HG03521 (cell line): Measurements from ENCODE around the gene PEX26.
"Not testable (repeated sequence)": the region's sequence is repeated elsewhere in the genome, so short reads cannot be mapped to it uniquely, and the experiment has no call there.

Source experiments
- ATAC-seq: cut with Tn5 transposase; IDR thresholded peaks from one replicate; pipeline ENCODE4 v1.9.1; 2021; ENCODE audit warnings: mild to moderate bottlenecking, moderate library complexity; ENCODE audit not compliant: unreplicated experiment

The PEX26 gene

GRCh38 chr22:18093661-18094060 lies 15.9 kb downstream of the PEX26 start:
- ATAC-seq: no peak

GRCh38 chr22:18095101-18095805 lies 17.5 kb downstream of the PEX26 start:
- no peak for ATAC-seq

- ATAC-seq: no peak
Observed at GRCh38 chr22:18096823-18097222, 19.0 kb downstream of the PEX26 start.

GRCh38 chr22:18100781-18101180 lies 23.0 kb downstream of the PEX26 start:
- no peak for ATAC-seq

- ATAC-seq: no peak
Observed at GRCh38 chr22:18101536-18101935, 23.7 kb downstream of the PEX26 start.

- no peak for ATAC-seq
Observed at GRCh38 chr22:18103527-18104269, 25.9 kb downstream of the PEX26 start.

- no peak for ATAC-seq
Observed at GRCh38 chr22:18104566-18104965, 26.8 kb downstream of the PEX26 start.

- ATAC-seq: not testable (repeated sequence)
Observed at GRCh38 chr22:18105981-18106380, 28.2 kb downstream of the PEX26 start.

GRCh38 chr22:18106550-18107341 lies 29.0 kb downstream of the PEX26 start:
- peak; percentile 62 for ATAC-seq

- no peak for ATAC-seq
Observed at GRCh38 chr22:18108187-18108586, 30.4 kb downstream of the PEX26 start.

GRCh38 chr22:18109410-18110193 lies 31.8 kb downstream of the PEX26 start:
- ATAC-seq: no peak

GRCh38 chr22:18110194-18110953 lies 32.6 kb downstream of the PEX26 start, which contains the start of gene TUBA8:
TSS of gene TUBA8 (plus strand) at chr22:18110809. CDS start at chr22:18110866, 57 bp downstream.
- no peak for ATAC-seq

GRCh38 chr22:18110954-18111758 lies 33.4 kb downstream of the PEX26 start:
- no peak for ATAC-seq

- ATAC-seq: no peak
Observed at GRCh38 chr22:18111759-18112330, 34.1 kb downstream of the PEX26 start.

GRCh38 chr22:18112440-18112839 lies 34.6 kb downstream of the PEX26 start:
- no peak for ATAC-seq

- no peak for ATAC-seq
Observed at GRCh38 chr22:18113680-18114394, 36.0 kb downstream of the PEX26 start.

GRCh38 chr22:18114495-18114894 lies 36.7 kb downstream of the PEX26 start:
- ATAC-seq: no peak

- no peak for ATAC-seq
Observed at GRCh38 chr22:18114976-18115652, 37.3 kb downstream of the PEX26 start.
